ENCODE results near the gene ERV3-1.

Gene ERV3-1

DNA sequence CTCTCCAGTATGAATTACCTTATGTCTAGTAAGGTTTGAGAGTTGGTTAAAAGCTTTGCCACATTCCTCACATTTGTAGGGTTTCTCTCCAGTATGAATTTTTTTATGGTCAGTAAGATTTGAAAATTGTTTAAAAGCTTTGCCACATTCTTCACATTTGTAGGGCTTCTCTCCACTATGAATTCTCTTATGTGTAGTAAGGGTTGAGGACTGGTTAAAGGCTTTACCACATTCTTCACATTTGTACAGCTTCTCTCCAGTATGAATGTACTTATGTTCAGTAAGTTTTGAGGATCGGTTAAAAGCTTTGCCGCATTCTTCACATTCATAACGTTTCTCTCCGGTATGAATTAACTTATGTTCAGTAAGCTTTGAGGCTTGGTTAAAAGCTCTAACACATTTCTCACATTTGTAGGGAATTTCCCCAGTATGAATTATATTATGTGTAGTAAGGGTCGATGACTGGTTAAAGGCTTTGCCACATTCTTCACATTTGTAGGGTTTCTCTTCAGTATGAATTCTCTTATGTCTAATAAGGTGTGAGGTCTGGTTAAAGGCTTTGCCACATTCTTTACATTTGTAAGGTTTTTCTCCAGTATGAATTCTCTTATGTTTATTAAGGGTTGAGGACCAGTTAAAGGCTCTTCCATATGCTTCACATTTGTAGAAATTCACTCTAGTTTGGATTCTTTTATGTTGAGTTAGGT, 27.8 kb downstream of the ERV3-1 start:
- peaks cover 0 to 26% of the 10 kb centered on the region in 2 experiments; a peak in 1 of 3 replicates for H3K36me3 ChIP-seq (ENCODE audit: control insufficient read depth in 2 of 2, insufficient read depth in 1 of 2, low read length in 2 of 2)

GRCh38 chr7:64965594-64965993, 40.9 kb downstream of the ERV3-1 start:
- no peaks in the 10 kb centered on the region for H3K36me3 ChIP-seq (ENCODE audit: control insufficient read depth in 2 of 2, insufficient read depth in 1 of 2, low read length in 2 of 2)
- TF ChIP-seq ZNF549 (tag by site-specific recombination; IDR thresholded peaks at IDR 0.05): no peak
- TF ChIP-seq ZNF155 (tag by site-specific recombination; IDR thresholded peaks at IDR 0.05): no peak
- TF ChIP-seq ZNF10 (tag by site-specific recombination; IDR thresholded peaks at IDR 0.05): no peak
- TF ChIP-seq ZNF658 (tag by site-specific recombination; IDR thresholded peaks at IDR 0.05): no peak
- TF ChIP-seq TRIM28 (IDR thresholded peaks at IDR 0.05; ENCODE audit: borderline replicate concordance, low read length): no peak
- TF ChIP-seq, protein P1, sequence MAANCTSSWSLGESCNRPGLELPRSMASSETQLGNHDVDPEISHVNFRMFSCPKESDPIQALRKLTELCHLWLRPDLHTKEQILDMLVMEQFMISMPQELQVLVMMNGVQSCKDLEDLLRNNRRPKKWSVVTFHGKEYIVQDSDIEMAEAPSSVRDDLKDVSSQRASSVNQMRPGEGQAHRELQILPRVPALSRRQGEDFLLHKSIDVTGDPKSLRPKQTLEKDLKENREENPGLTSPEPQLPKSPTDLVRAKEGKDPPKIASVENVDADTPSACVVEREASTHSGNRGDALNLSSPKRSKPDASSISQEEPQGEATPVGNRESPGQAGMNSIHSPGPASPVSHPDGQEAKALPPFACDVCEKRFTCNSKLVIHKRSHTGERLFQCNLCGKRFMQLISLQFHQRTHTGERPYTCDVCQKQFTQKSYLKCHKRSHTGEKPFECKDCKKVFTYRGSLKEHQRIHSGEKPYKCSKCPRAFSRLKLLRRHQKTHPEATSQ (tag by site-specific recombination; IDR thresholded peaks at IDR 0.05): no peak
- no peak for TF ChIP-seq ZBTB1 (tag by site-specific recombination; IDR thresholded peaks at IDR 0.05)
- no peak for TF ChIP-seq SP3 (tag by site-specific recombination; IDR thresholded peaks at IDR 0.05)
- TF ChIP-seq, protein P2, sequence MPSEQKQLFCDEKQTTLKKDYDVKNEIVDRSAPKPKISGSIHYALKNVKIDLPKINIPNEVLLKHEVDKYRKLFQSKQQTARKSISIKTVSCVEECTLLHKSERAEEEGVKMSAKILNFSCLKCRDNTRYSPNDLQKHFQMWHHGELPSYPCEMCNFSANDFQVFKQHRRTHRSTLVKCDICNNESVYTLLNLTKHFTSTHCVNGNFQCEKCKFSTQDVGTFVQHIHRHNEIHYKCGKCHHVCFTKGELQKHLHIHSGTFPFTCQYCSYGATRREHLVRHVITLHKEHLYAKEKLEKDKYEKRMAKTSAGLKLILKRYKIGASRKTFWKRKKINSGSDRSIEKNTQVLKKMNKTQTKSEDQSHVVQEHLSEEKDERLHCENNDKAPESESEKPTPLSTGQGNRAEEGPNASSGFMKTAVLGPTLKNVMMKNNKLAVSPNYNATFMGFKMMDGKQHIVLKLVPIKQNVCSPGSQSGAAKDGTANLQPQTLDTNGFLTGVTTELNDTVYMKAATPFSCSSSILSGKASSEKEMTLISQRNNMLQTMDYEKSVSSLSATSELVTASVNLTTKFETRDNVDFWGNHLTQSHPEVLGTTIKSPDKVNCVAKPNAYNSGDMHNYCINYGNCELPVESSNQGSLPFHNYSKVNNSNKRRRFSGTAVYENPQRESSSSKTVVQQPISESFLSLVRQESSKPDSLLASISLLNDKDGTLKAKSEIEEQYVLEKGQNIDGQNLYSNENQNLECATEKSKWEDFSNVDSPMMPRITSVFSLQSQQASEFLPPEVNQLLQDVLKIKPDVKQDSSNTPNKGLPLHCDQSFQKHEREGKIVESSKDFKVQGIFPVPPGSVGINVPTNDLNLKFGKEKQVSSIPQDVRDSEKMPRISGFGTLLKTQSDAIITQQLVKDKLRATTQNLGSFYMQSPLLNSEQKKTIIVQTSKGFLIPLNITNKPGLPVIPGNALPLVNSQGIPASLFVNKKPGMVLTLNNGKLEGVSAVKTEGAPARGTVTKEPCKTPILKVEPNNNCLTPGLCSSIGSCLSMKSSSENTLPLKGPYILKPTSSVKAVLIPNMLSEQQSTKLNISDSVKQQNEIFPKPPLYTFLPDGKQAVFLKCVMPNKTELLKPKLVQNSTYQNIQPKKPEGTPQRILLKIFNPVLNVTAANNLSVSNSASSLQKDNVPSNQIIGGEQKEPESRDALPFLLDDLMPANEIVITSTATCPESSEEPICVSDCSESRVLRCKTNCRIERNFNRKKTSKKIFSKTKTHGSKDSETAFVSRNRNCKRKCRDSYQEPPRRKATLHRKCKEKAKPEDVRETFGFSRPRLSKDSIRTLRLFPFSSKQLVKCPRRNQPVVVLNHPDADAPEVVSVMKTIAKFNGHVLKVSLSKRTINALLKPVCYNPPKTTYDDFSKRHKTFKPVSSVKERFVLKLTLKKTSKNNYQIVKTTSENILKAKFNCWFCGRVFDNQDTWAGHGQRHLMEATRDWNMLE (tag by site-specific recombination; conservative IDR thresholded peaks at IDR 0.05; ENCODE audit: low read depth): no peak
- no peak for TF ChIP-seq ZBTB44 (tag by site-specific recombination; IDR thresholded peaks at IDR 0.05)
- TF ChIP-seq ZNF426 (tag by site-specific recombination; IDR thresholded peaks at IDR 0.05): no peak
- TF ChIP-seq KLF8 (tag by site-specific recombination; IDR thresholded peaks at IDR 0.05): no peak
- H3K4me1 ChIP-seq (ENCODE audit: control insufficient read depth, insufficient read depth, low read length): no peaks in the 10 kb centered on the region
- ChIA-PET CTCF (interaction anchor here (0.9 kb wide), 1 partner anchor 23 kb away, joined by 3 read pairs; no protein-coding TSS in a partner anchor), POLR2A (no interaction called here)
- H3K9me3 ChIP-seq (ENCODE audit: control insufficient read depth, insufficient read depth, low read depth, low read length): no peaks in the 10 kb centered on the region
- H3K27ac ChIP-seq (ENCODE audit: extremely low read depth, low read depth, low read length): no peak overlapping the region
- no peak overlapping the region for H3K4me3 ChIP-seq (ENCODE audit: low read depth, low read length)

More for the DNA sequence above, 27.8 kb downstream of the ERV3-1 start:
- Histone ChIP-seq H3K4me1 (ENCODE audit: control insufficient read depth, insufficient read depth, low read length) (no peaks in the 10 kb centered on the region), H3K27ac (ENCODE audit: extremely low read depth, low read depth, low read length) (no peak overlapping the region), H3K4me3 (ENCODE audit: low read depth, low read length) (no peak overlapping the region), H3K9me3 (ENCODE audit: control insufficient read depth, insufficient read depth, low read depth, low read length) (no peaks in the 10 kb centered on the region)
- ChIA-PET POLR2A (no interaction called here), CTCF (interaction anchor here (0.6 kb wide), 1 partner anchor 9 kb away, joined by 3 read pairs; no protein-coding TSS in a partner anchor)
- TF ChIP-seq ZNF274 (IDR thresholded peaks at IDR 0.05; ENCODE audit: low read length) (peak; percentile 54; the same call in 1 of the 2 replicates), ZNF274 (tag by site-specific recombination; IDR thresholded peaks at IDR 0.05; ENCODE audit: borderline replicate concordance) (no peak), ZNF292 (tag by site-specific recombination; IDR thresholded peaks at IDR 0.05; ENCODE audit: borderline replicate concordance, low read depth) (no peak), BCL11A (tag by site-specific recombination; IDR thresholded peaks at IDR 0.05; ENCODE audit: low read depth) (no peak), ZNF600 (tag by site-specific recombination; IDR thresholded peaks at IDR 0.05) (no peak), ZBTB17 (tag by site-specific recombination; IDR thresholded peaks at IDR 0.05) (no peak), SETDB1 (IDR thresholded peaks at IDR 0.05; ENCODE audit: insufficient read length, low read length) (peak; percentile 67), BCL11B (tag by site-specific recombination; IDR thresholded peaks at IDR 0.05; ENCODE audit: low read depth) (no peak)
- TF ChIP-seq, protein P3, sequence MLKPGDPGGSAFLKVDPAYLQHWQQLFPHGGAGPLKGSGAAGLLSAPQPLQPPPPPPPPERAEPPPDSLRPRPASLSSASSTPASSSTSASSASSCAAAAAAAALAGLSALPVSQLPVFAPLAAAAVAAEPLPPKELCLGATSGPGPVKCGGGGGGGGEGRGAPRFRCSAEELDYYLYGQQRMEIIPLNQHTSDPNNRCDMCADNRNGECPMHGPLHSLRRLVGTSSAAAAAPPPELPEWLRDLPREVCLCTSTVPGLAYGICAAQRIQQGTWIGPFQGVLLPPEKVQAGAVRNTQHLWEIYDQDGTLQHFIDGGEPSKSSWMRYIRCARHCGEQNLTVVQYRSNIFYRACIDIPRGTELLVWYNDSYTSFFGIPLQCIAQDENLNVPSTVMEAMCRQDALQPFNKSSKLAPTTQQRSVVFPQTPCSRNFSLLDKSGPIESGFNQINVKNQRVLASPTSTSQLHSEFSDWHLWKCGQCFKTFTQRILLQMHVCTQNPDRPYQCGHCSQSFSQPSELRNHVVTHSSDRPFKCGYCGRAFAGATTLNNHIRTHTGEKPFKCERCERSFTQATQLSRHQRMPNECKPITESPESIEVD (tag by site-specific recombination; IDR thresholded peaks at IDR 0.05): no peak

Measured in HEK293 (cell line).